Motor neuron (in vitro differentiated cells): Measurements from ENCODE around the gene NCAPD2. TPM values are rescaled to one million over a fixed set of nuclear protein-coding genes. Genes with fewer than 3 reads are reported as not detected.
A peak's percentile ranks its signal among the peaks of the same experiment; 100 is the strongest.
"Not testable (repeated sequence)": the region's sequence is repeated elsewhere in the genome, so short reads cannot be mapped to it uniquely, and the experiment has no call there.

Experiments
- ATAC-seq, 8 experiments: fragments of 200-7000 bp; cut with Tn5 transposase; replicated peaks in 6 of 8; 2 replicates each; pipeline ENCODE4 v1.8.0; 2021; ENCODE audit warnings: mild to moderate bottlenecking in 8 of 8, moderate library complexity in 8 of 8
- H3K27ac ChIP-seq, 2 donors: fragments of 250-450 bp; sonication (Bioruptor Pico); 2 replicates each; pipeline ENCODE4 v1.9.0; 2021; ENCODE audit warnings: antibody characterized with exemption in 2 of 2, mild to moderate bottlenecking in 2 of 2, moderate library complexity in 1 of 2
- H3K4me1 ChIP-seq, 2 donors: fragments of 250-450 bp; sonication (Bioruptor Pico); replicated peaks in 1 of 2; 2 replicates each; pipeline ENCODE4 v1.6.1; 2021; ENCODE audit warnings: antibody characterized with exemption in 2 of 2, mild to moderate bottlenecking in 2 of 2, moderate library complexity in 1 of 2
- H3K4me3 ChIP-seq, 5 donors: fragments of 250-450 bp; sonication (Bioruptor Pico); 2 replicates each; pipeline ENCODE4 v1.9.0; 2021; ENCODE audit warnings: antibody characterized with exemption in 5 of 5, mild to moderate bottlenecking in 5 of 5, moderate library complexity in 4 of 5
- WGBS, 10 experiments: fragments of 450-650 bp; shearing (Covaris generic); methylation state at CpG; one replicate each; pipeline ENCODE4 v1.0.0; 2022; 5-methylcytosine and 5-hydroxymethylcytosine counted together
- in situ Hi-C, 9 experiments: fragments of 400-800 bp; cut with MboI; loops; one replicate each; pipeline ENCODE4 v1.15.0; 2021; ENCODE audit warnings: low sequenced_read_pairs in 9 of 9, low pct_unique_long_range_greater_than_20kb in 2 of 9; ENCODE audit not compliant: unreplicated experiment in 9 of 9
- total RNA-seq, 8 experiments: library from RNA; unstranded; fragments of 300-600 nt; gene quantifications; 2 replicates each; pipeline versions ENCODE4 v1.2.3 to v1.2.4, GENCODE V29; 2022

NCAPD2 gene
- total RNA-seq, 8 experiments from 2014 or later = 11.5 to 84.2 (median 16.2) TPM

GRCh38 chr12:6554168-6555017 is 60.5 kb downstream of the NCAPD2 start:
- H3K27ac ChIP-seq = no peak overlapping the region
- ATAC-seq = peak; percentile 13 to 66 (median 64)
- in situ Hi-C loops = loop anchor here in 1 of 9 experiments (25.0 kb wide), 1 partner anchor 108 kb away; the partner anchor contains the start of gene ING4
- 0 to 13% (median 4%) methylated on average over 3 to 15 of the region's 22 CpGs; no CpG with 5 or more reads in 1 of the 10 experiments for WGBS, 10 experiments
- peak overlapping the region; percentile 60 to 87 (median 69) for H3K4me3 ChIP-seq
- peaks cover 18 to 25% of the 10 kb centered on the region in 2 donors for H3K4me1 ChIP-seq

GRCh38 chr12:6555018-6555691 is 61.3 kb downstream of the NCAPD2 start:
- in situ Hi-C loops = loop anchor here in 1 of 9 experiments (25.0 kb wide), 1 partner anchor 107 kb away; the partner anchor contains the start of gene ING4
- peaks cover 18 to 25% of the 10 kb centered on the region in 2 donors for H3K4me1 ChIP-seq

GRCh38 chr12:6556496-6556817 is 62.6 kb downstream of the NCAPD2 start:
- Histone ChIP-seq H3K4me1 (peaks cover 18 to 25% of the 10 kb centered on the region in 2 donors), H3K4me3 (peak overlapping the region in 1 of 5 donors; percentile 87), H3K27ac (peak overlapping the region; percentile 17 to 64)
- WGBS, 10 experiments = 40 to 80% (median 62%) methylated on average over 1 to 6 of the region's 7 CpGs; no CpG with 5 or more reads in 6 of the 10 experiments
- ATAC-seq = not testable (repeated sequence)
- in situ Hi-C loops = loop anchor here in 1 of 9 experiments (25.0 kb wide), 1 partner anchor 106 kb away; the partner anchor contains the start of gene ING4

More at GRCh38 chr12:6555018-6555691, 61.3 kb downstream of the NCAPD2 start:
- 0 to 3% (median 0%) methylated on average over 1 to 11 of the region's 61 CpGs; no CpG with 5 or more reads in 3 of the 10 experiments for WGBS, 10 experiments
- Histone ChIP-seq H3K4me3 (peak overlapping the region; percentile 60 to 87 (median 69)), H3K27ac (peak overlapping the region; percentile 61 to 66)
- peak in 7 of 8 experiments; percentile 0 to 19 (median 7) for ATAC-seq

GRCh38 chr12:6556857-6557256 is 63.0 kb downstream of the NCAPD2 start:
- Histone ChIP-seq H3K27ac (no peak overlapping the region), H3K4me3 (no peak overlapping the region), H3K4me1 (peaks cover 15 to 24% of the 10 kb centered on the region in 2 donors)
- in situ Hi-C loops = loop anchor here in 1 of 9 experiments (25.0 kb wide), 1 partner anchor 105 kb away; the partner anchor contains the start of gene ING4
- WGBS, 10 experiments = 60 to 100% (median 88%) methylated on average over 1 to 3 of the region's 4 CpGs; no CpG with 5 or more reads in 6 of the 10 experiments
- no peak for ATAC-seq

- H3K27ac ChIP-seq, H3K4me3 ChIP-seq, ATAC-seq: not testable (repeated sequence)
- in situ Hi-C loops = loop anchor here in 1 of 9 experiments (25.0 kb wide), 1 partner anchor 104 kb away; the partner anchor contains the start of gene ING4
- 69 to 100% (median 85%) methylated on average over 3 to 10 of the region's 14 CpGs; no CpG with 5 or more reads in 3 of the 10 experiments for WGBS, 10 experiments
- peaks cover 4 to 11% of the 10 kb centered on the region in 2 donors for H3K4me1 ChIP-seq
These were observed 64.3 kb downstream of the NCAPD2 start for GRCh38 chr12:6558014-6558760.

GRCh38 chr12:6559500-6559899 is 65.6 kb downstream of the NCAPD2 start:
- Histone ChIP-seq H3K4me3 (no peak overlapping the region), H3K27ac (no peak overlapping the region), H3K4me1 (peaks cover 0 to 5% of the 10 kb centered on the region in 2 donors)
- in situ Hi-C loops = loop anchor here in 1 of 9 experiments (25.0 kb wide), 1 partner anchor 103 kb away; the partner anchor contains the start of gene ING4
- 80 to 100% methylated on average over 1 of the region's 1 CpG; no CpG with 5 or more reads in 8 of the 10 experiments for whole genome bisulfite sequencing, 10 experiments
- ATAC-seq = no peak

GRCh38 chr12:6560501-6561205 is 66.8 kb downstream of the NCAPD2 start:
- Histone ChIP-seq H3K27ac (no peak overlapping the region), H3K4me1 (peaks cover 0 to 5% of the 10 kb centered on the region in 2 donors), H3K4me3 (no peak overlapping the region)
- 81 to 100% (median 100%) methylated on average over 1 to 7 of the region's 13 CpGs; no CpG with 5 or more reads in 5 of the 10 experiments for WGBS, 10 experiments
- in situ Hi-C loops = loop anchor here in 1 of 9 experiments (25.0 kb wide), 1 partner anchor 102 kb away; the partner anchor contains the start of gene ING4
- no peak for ATAC-seq

- Histone ChIP-seq H3K4me3 (no peak overlapping the region), H3K27ac (no peak overlapping the region), H3K4me1 (peaks cover 4 to 8% of the 10 kb centered on the region in 2 donors)
- in situ Hi-C loops = loop anchor here in 1 of 9 experiments (25.0 kb wide), 1 partner anchor 99 kb away; the partner anchor contains the start of gene ING4
- WGBS, 10 experiments = 85 to 100% (median 100%) methylated on average over 1 to 8 of the region's 10 CpGs; no CpG with 5 or more reads in 2 of the 10 experiments
- no peak for ATAC-seq
These were observed 69.0 kb downstream of the NCAPD2 start for GRCh38 chr12:6562881-6563280.

GRCh38 chr12:6563448-6564050 is 69.6 kb downstream of the NCAPD2 start:
- Histone ChIP-seq H3K4me3 (no peak overlapping the region), H3K27ac (no peak overlapping the region), H3K4me1 (peaks cover 5 to 9% of the 10 kb centered on the region in 2 donors)
- in situ Hi-C loops = loop anchor here in 1 of 9 experiments (25.0 kb wide), 1 partner anchor 99 kb away; the partner anchor contains the start of gene ING4
- ATAC-seq = peak in 4 of 8 experiments; percentile 5 to 16 (median 8)
- 67 to 100% (median 87%) methylated on average over 1 to 8 of the region's 8 CpGs; no CpG with 5 or more reads in 1 of the 10 experiments for WGBS, 10 experiments

- in situ Hi-C loops = loop anchor here in 1 of 9 experiments (25.0 kb wide), 1 partner anchor 95 kb away; the partner anchor contains the start of gene ING4
- WGBS, 10 experiments = 9 to 48% (median 22%) methylated on average over 4 to 6 of the region's 8 CpGs; no CpG with 5 or more reads in 2 of the 10 experiments
- peak in 2 of 8 experiments; percentile 1 to 3 for ATAC-seq
- peaks cover 10 to 12% of the 10 kb centered on the region in 2 donors for H3K4me1 ChIP-seq
- peak overlapping the region; percentile 58 to 81 (median 61) for H3K4me3 ChIP-seq
- H3K27ac ChIP-seq = no peak overlapping the region
These were observed 73.3 kb downstream of the NCAPD2 start for GRCh38 chr12:6567112-6567670.
